HCT116 (cell line): ENCODE data around the gene ZSCAN9. TPM values are rescaled to one million over a fixed set of nuclear protein-coding genes. Genes with fewer than 3 reads are reported as not detected.

Experiments
- ATAC-seq: fragments of 200-7000 bp; cut with Tn5 transposase; 2 replicates; pipeline ENCODE4 v1.9.1; 2020; ENCODE audit warnings: mild to moderate bottlenecking, moderate library complexity
- BruUV-seq: library from RNA; stranded (reverse); fragments of 400-500 nt; replicated peaks from 2 replicates; lab custom pipeline; 2021; lab: Mats Ljungman, UMichigan
- CTCF ChIA-PET: fragments of 300-600 bp; sonication (Branson Sonifier 250); formaldehyde crosslinking; loops from one replicate; lab custom pipeline; 2021; ENCODE audit warnings: antibody characterized with exemption; lab: Charles Lee
- POLR2A ChIA-PET: fragments of 300-600, 350-600 bp; sonication (Branson Sonifier 250); formaldehyde crosslinking; loops from one replicate; lab custom pipeline; 2021; ENCODE audit warnings: antibody characterized with exemption; lab: Charles Lee
- RAD21 ChIA-PET, 2 experiments: fragments of 300-600 bp; sonication (Branson Sonifier 250); formaldehyde crosslinking; loops; one replicate each; lab custom pipeline; 2023; ENCODE audit warnings: low total read pairs in 2 of 2; ENCODE audit not compliant: uncharacterized antibody in 2 of 2, unreplicated experiment in 2 of 2, low non-redundant PET in 1 of 2; lab: Charles Lee
- DNase-seq: peaks from one replicate; pipeline ENCODE4 v3.0.0-alpha.2; 2010; ENCODE audit warnings: low read depth, low spot score
- H2AFZ ChIP-seq: fragments of 200-600 bp; shearing (Covaris generic), sonication (generic); 2 replicates; pipeline ENCODE4 v1.6.1; 2017; ENCODE audit warnings: low read depth, mixed run types, mixed read lengths, antibody characterized with exemption, low read length; ENCODE audit not compliant: poor library complexity, severe bottlenecking
- H3K27ac ChIP-seq: 2 replicates; pipeline ENCODE4 v1.5.1; 2012; ENCODE audit warnings: low read depth, low read length
- H3K27me3 ChIP-seq: fragments of 200-600 bp; sonication (generic); 2 replicates; pipeline ENCODE4 v1.6.1; 2016; ENCODE audit warnings: mixed run types, low read length, mixed read lengths; ENCODE audit not compliant: insufficient read depth
- H3K36me3 ChIP-seq, 2 experiments: fragments of 200-500 bp in 1 of 2; fragments of 200-600 bp in 1 of 2; sonication (Bioruptor generic) in 1 of 2; sonication (generic) in 1 of 2; 2 replicates each; pipeline versions ENCODE4 v1.5.1 to v1.6.1; 2014 to 2016; ENCODE audit warnings: low read length in 2 of 2, inconsistent platforms in 1 of 2, mixed read lengths in 1 of 2, mixed run types in 1 of 2; ENCODE audit not compliant: insufficient read depth in 2 of 2, control insufficient read depth in 1 of 2
- H3K4me1 ChIP-seq, 2 experiments: fragments of 200-600 bp in 1 of 2; sonication (generic) in 1 of 2; 2 replicates each; pipeline versions ENCODE4 v1.5.1 to v1.6.1; 2012 to 2017; ENCODE audit warnings: low read length in 2 of 2, inconsistent platforms in 1 of 2, mild to moderate bottlenecking in 1 of 2, mixed read lengths in 1 of 2, mixed run types in 1 of 2, moderate library complexity in 1 of 2; ENCODE audit not compliant: insufficient read depth in 2 of 2, control insufficient read depth in 1 of 2
- H3K4me2 ChIP-seq: fragments of 200-600 bp; sonication (generic); 2 replicates; pipeline ENCODE4 v1.6.1; 2017; ENCODE audit warnings: mixed run types, low read length, mixed read lengths
- H3K4me3 ChIP-seq, 2 experiments: fragments of 200-600 bp in 1 of 2; sonication (generic) in 1 of 2; replicated peaks in 1 of 2; 2 replicates each; pipeline ENCODE4 v1.5.1; 2011 to 2016; ENCODE audit warnings: low read length in 2 of 2, control low read depth in 1 of 2, low read depth in 1 of 2, mild to moderate bottlenecking in 1 of 2, mixed read lengths in 1 of 2, mixed run types in 1 of 2
- H3K79me2 ChIP-seq: fragments of 200-600 bp; sonication (generic); 2 replicates; pipeline ENCODE4 v1.6.1; 2017; ENCODE audit warnings: mild to moderate bottlenecking, mixed run types, low read length, moderate library complexity, mixed read lengths; ENCODE audit not compliant: insufficient read depth
- H3K9ac ChIP-seq: fragments of 200-600 bp; sonication (generic); 2 replicates; pipeline ENCODE4 v1.6.1; 2016; ENCODE audit warnings: low read length, mixed read lengths
- H3K9me2 ChIP-seq: fragments of 200-600 bp; sonication (generic), shearing (Covaris generic); 2 replicates; pipeline ENCODE4 v1.6.1; 2017; ENCODE audit warnings: mixed run types, mild to moderate bottlenecking, moderate library complexity; ENCODE audit not compliant: insufficient read depth
- H3K9me3 ChIP-seq, 2 experiments: fragments of 200-500 bp in 1 of 2; fragments of 200-600 bp in 1 of 2; sonication (Bioruptor generic) in 1 of 2; sonication (generic) in 1 of 2; 2 replicates each; pipeline ENCODE4 v1.6.1; 2014 to 2017; ENCODE audit warnings: low read length in 2 of 2, mixed read lengths in 2 of 2, inconsistent platforms in 1 of 2, low read depth in 1 of 2, mild to moderate bottlenecking in 1 of 2, mixed run types in 1 of 2, moderate library complexity in 1 of 2; ENCODE audit not compliant: control insufficient read depth in 1 of 2, insufficient read depth in 1 of 2
- H4K20me1 ChIP-seq: fragments of 200-600 bp; sonication (generic), shearing (Covaris generic); 2 replicates; pipeline ENCODE4 v1.6.1; 2017; ENCODE audit warnings: mixed run types, mild to moderate bottlenecking, moderate library complexity; ENCODE audit not compliant: insufficient read depth
- CBX3 ChIP-seq: IDR thresholded peaks from 2 replicates; pipeline ENCODE4 v1.6.1; 2012; ENCODE audit warnings: low read depth
- EGR1 ChIP-seq: IDR thresholded peaks from 2 replicates; pipeline ENCODE4 v1.6.1; 2012; ENCODE audit warnings: low read depth
- ELF1 ChIP-seq: IDR thresholded peaks from 2 replicates; pipeline ENCODE4 v1.6.1; 2012; ENCODE audit warnings: low read depth, borderline replicate concordance
- EZH2 ChIP-seq: fragments of 200-600 bp; sonication (generic); IDR thresholded peaks from 2 replicates; pipeline ENCODE4 v1.6.1; 2017; ENCODE audit warnings: antibody characterized with exemption, mixed run types
- EZH2phosphoT487 ChIP-seq: fragments of 200-600 bp; IDR thresholded peaks from 2 replicates; pipeline ENCODE4 v1.6.1; 2018; ENCODE audit warnings: antibody characterized with exemption, borderline replicate concordance
- JUND ChIP-seq: IDR thresholded peaks from 2 replicates; pipeline ENCODE4 v1.6.1; 2012
- POLR2A ChIP-seq: IDR thresholded peaks from 2 replicates; pipeline ENCODE4 v1.7.0; 2011; ENCODE audit warnings: borderline replicate concordance; ENCODE audit not compliant: insufficient read depth, insufficient read length; ENCODE audit errors: extremely low read depth
- POLR2AphosphoS5 ChIP-seq: IDR thresholded peaks from 2 replicates; pipeline ENCODE4 v1.6.1; 2011; ENCODE audit warnings: mild to moderate bottlenecking, low read depth, low read length, moderate library complexity
- RAD21 ChIP-seq: IDR thresholded peaks from 2 replicates; pipeline ENCODE4 v1.6.1; 2012; ENCODE audit warnings: low read depth, mild to moderate bottlenecking
- SIN3A ChIP-seq: IDR thresholded peaks from 2 replicates; pipeline ENCODE4 v1.6.1; 2012; ENCODE audit warnings: low read depth
- SRF ChIP-seq: IDR thresholded peaks from 2 replicates; pipeline ENCODE4 v1.6.1; 2012; ENCODE audit warnings: low read depth
- TCF7L2 ChIP-seq: IDR thresholded peaks from 2 replicates; pipeline ENCODE4 v1.7.0; 2011; ENCODE audit warnings: borderline replicate concordance, inconsistent platforms; ENCODE audit not compliant: insufficient read depth, insufficient read length; ENCODE audit errors: extremely low read depth
- YY1 ChIP-seq: IDR thresholded peaks from 2 replicates; pipeline ENCODE4 v1.6.1; 2011; ENCODE audit warnings: low read length, low read depth, moderate library complexity, mild to moderate bottlenecking; ENCODE audit not compliant: insufficient replicate concordance; ENCODE audit errors: extremely low read depth
- ZFX ChIP-seq: fragments of 450-650 bp; IDR thresholded peaks from 2 replicates; pipeline ENCODE4 v1.6.1; 2017
- intact Hi-C: fragments of 100-400 bp; cut with micrococcal nuclease; formaldehyde crosslinking; loops from 2 replicates; pipeline ENCODE4 v1.10.0; 2022
- total RNA-seq: library from RNA; stranded (reverse); gene quantifications from one replicate; pipeline ENCODE4 v1.2.1, GENCODE V29; 2021; ENCODE audit not compliant: unreplicated experiment
- TF ChIP-seq, protein P1 (sequence below): IDR thresholded peaks from 2 replicates; pipeline ENCODE4 v1.6.1; 2012
- TF ChIP-seq, protein P2 (sequence below), 3 experiments: fragments of 200-600 bp in 1 of 3; sonication (generic) in 1 of 3; IDR thresholded peaks in 2 of 3; conservative IDR thresholded peaks in 1 of 3; 2 replicates each; pipeline ENCODE4 v1.5.1; 2012 to 2017; ENCODE audit warnings: low read depth in 2 of 3, low read length in 2 of 3, antibody characterized with exemption in 1 of 3, borderline replicate concordance in 1 of 3, control low read depth in 1 of 3, mild to moderate bottlenecking in 1 of 3, mixed read lengths in 1 of 3, mixed run types in 1 of 3, moderate library complexity in 1 of 3; ENCODE audit not compliant: insufficient read depth in 1 of 3
- TF ChIP-seq, protein P3 (sequence below): IDR thresholded peaks from 2 replicates; pipeline ENCODE4 v1.6.1; 2012
- TF ChIP-seq, protein P4 (sequence below): IDR thresholded peaks from 2 replicates; pipeline ENCODE4 v1.6.1; 2012; ENCODE audit warnings: low read depth

The ZSCAN9 gene
- total RNA-seq, 1 experiment from 2014 or later: 10.8 TPM

DNA sequence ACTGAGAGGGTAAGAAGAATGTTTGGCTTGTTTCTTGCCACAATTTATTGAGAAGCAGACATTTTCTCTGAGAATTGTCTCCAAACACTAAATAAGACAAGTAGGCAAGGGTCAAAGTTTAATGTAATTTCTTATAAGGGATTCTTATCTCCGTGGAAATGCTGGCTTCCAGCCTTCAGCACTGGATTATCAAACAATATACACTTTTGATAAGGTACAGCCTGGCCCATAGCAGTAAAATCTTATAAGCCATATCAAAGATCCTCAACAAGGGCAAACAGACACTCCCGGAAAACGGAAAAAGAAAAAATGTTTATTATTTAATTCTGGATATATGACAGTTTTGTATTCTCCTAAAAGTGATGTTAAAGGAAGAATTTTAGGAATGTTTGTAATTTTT, 18.5 kb upstream of the ZSCAN9 start:
- ChIA-PET POLR2A (no interaction called here), RAD21 (no interaction called here), CTCF (no interaction called here)
- TF ChIP-seq POLR2A: no peak
- no peak for TF ChIP-seq TCF7L2
- no peak for TF ChIP-seq ELF1
- TF ChIP-seq EGR1: no peak
- no peak for TF ChIP-seq YY1
- TF ChIP-seq, protein P1, sequence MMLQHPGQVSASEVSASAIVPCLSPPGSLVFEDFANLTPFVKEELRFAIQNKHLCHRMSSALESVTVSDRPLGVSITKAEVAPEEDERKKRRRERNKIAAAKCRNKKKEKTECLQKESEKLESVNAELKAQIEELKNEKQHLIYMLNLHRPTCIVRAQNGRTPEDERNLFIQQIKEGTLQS: no peak
- TF ChIP-seq EZH2: no peak
- no peak for TF ChIP-seq ZFX
- TF ChIP-seq, protein P2, sequence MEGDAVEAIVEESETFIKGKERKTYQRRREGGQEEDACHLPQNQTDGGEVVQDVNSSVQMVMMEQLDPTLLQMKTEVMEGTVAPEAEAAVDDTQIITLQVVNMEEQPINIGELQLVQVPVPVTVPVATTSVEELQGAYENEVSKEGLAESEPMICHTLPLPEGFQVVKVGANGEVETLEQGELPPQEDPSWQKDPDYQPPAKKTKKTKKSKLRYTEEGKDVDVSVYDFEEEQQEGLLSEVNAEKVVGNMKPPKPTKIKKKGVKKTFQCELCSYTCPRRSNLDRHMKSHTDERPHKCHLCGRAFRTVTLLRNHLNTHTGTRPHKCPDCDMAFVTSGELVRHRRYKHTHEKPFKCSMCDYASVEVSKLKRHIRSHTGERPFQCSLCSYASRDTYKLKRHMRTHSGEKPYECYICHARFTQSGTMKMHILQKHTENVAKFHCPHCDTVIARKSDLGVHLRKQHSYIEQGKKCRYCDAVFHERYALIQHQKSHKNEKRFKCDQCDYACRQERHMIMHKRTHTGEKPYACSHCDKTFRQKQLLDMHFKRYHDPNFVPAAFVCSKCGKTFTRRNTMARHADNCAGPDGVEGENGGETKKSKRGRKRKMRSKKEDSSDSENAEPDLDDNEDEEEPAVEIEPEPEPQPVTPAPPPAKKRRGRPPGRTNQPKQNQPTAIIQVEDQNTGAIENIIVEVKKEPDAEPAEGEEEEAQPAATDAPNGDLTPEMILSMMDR (IDR thresholded peaks at IDR 0.05 in 2 of 3, conservative IDR thresholded peaks at IDR 0.05 in 1 of 3; ENCODE audit: borderline replicate concordance in 1 of 3, insufficient read depth in 1 of 3, low read depth in 2 of 3, low read length in 2 of 3): no peak
- TF ChIP-seq SIN3A: no peak
- TF ChIP-seq, protein P3, sequence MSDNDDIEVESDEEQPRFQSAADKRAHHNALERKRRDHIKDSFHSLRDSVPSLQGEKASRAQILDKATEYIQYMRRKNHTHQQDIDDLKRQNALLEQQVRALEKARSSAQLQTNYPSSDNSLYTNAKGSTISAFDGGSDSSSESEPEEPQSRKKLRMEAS: no peak
- TF ChIP-seq CBX3: no peak
- TF ChIP-seq EZH2phosphoT487: no peak
- TF ChIP-seq, protein P4, sequence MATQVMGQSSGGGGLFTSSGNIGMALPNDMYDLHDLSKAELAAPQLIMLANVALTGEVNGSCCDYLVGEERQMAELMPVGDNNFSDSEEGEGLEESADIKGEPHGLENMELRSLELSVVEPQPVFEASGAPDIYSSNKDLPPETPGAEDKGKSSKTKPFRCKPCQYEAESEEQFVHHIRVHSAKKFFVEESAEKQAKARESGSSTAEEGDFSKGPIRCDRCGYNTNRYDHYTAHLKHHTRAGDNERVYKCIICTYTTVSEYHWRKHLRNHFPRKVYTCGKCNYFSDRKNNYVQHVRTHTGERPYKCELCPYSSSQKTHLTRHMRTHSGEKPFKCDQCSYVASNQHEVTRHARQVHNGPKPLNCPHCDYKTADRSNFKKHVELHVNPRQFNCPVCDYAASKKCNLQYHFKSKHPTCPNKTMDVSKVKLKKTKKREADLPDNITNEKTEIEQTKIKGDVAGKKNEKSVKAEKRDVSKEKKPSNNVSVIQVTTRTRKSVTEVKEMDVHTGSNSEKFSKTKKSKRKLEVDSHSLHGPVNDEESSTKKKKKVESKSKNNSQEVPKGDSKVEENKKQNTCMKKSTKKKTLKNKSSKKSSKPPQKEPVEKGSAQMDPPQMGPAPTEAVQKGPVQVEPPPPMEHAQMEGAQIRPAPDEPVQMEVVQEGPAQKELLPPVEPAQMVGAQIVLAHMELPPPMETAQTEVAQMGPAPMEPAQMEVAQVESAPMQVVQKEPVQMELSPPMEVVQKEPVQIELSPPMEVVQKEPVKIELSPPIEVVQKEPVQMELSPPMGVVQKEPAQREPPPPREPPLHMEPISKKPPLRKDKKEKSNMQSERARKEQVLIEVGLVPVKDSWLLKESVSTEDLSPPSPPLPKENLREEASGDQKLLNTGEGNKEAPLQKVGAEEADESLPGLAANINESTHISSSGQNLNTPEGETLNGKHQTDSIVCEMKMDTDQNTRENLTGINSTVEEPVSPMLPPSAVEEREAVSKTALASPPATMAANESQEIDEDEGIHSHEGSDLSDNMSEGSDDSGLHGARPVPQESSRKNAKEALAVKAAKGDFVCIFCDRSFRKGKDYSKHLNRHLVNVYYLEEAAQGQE: no peak
- TF ChIP-seq SRF: no peak
- no peak for TF ChIP-seq POLR2AphosphoS5
- no peak for TF ChIP-seq JUND
- TF ChIP-seq RAD21: no peak
- Histone ChIP-seq H3K4me1 (no peaks in the 10 kb centered on the region), H3K9me3 (no peaks in the 10 kb centered on the region), H3K4me3 (no peak overlapping the region), H3K4me2 (no peak overlapping the region), H3K27ac (no peak overlapping the region), H3K9me2 (no peaks in the 10 kb centered on the region), H2AFZ (peak overlapping the region; percentile 28), H3K36me3 (no peaks in the 10 kb centered on the region), H4K20me1 (no peaks in the 10 kb centered on the region), H3K9ac (no peak overlapping the region), H3K27me3 (no peaks in the 10 kb centered on the region), H3K79me2 (no peaks in the 10 kb centered on the region)
- intact Hi-C loops: no loop called here
- no TSS peak for BruUV-seq
- ATAC-seq (no peak), DNase-seq (no peak)
